GM21423 (cell line): Measurements from ENCODE around the gene TAC4.
"Not testable (repeated sequence)": the region's sequence is repeated elsewhere in the genome, so short reads cannot be mapped to it uniquely, and the experiment has no call there.

Experiments
- ATAC-seq: cut with Tn5 transposase; IDR thresholded peaks from one replicate; pipeline ENCODE4 v1.9.1; 2021; ENCODE audit warnings: mild to moderate bottlenecking, moderate library complexity; ENCODE audit not compliant: unreplicated experiment

Gene TAC4

DNA sequence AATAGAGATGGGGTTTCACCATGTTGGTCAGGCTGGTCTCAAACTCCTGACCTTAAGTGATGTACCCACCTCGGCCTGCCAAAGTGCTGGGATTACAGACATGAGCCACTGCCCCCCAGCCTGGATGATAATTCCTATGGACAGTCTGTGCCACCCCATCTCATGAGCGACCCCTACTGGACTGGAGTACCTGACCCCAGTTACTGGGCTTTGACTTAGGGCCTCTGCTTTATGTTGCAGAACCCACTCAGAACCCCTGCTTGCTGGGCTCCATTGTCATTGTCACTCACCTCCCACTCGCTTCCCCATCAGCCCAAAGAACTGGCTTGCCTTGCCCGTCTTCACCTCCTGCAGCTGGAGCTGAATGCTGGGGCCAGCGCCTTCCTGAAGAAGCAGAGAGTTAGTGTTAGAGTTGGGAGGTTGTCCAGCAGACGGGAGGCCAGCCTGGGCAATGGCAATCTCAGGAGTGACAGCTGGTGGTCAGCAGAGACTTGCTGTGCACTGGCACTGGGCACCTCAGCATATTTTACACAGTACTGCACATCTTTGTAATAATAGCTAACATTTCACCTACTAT, 4.0 kb downstream of the TAC4 start:
- ATAC-seq = no peak

DNA sequence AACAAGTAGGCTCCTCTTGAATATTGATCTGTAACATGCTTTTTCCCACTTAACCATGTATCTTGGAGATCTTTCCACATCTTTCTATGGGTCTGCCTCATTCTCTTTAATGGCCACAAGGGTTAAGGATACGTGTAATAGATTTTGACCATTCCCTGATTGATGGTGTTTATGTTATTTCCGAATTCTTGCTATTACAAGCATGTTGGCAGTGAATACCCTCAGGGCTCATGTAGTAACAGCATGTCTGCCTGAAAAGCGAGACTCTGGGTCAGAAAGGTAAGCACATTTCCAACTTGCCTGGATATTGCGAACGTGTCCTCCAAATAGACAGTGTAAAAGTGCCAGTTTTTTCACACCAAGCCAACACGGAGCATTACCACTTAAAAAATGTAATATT, 5.0 kb downstream of the TAC4 start:
- no peak for ATAC-seq

DNA sequence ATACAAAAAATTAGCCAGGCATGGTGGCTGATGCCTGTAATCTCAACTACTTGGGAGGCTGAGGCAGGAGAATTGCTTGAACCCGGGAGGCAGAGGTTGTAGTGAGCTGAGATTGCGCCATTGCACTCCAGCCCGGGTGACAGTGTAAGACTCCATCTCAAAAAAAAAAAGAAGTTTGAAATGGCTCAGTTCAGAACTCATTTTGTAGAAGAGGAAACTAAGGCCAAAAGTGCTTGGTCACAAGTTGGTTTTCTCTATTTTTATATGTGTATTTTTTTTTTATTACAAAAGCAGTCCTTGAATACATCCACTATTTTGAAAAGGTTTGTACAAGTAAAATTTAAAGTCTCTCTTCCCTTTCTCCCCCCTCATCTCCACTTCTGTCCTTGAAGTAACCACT, 5.5 kb downstream of the TAC4 start:
- no peak for ATAC-seq

DNA sequence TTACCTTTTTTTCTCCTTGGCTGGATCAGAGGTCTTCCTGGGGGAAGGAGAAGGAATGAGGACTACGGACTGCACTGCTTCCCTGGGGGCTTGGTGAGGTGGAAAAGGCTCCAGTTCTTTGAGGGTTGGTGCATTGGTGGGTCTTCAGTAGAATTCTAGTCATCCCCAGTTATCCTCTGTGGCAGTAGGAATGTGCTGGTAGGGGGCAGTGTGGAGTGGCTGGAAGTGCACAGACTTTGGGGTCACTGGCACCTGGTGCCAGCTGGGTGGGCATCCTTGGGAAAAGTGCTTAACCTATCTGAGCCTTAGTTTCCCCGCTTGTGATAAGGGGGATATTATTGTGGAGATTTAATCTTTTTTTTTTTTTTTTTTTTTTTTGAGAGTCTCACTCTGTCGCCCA, 6.3 kb downstream of the TAC4 start:
- ATAC-seq = no peak

DNA sequence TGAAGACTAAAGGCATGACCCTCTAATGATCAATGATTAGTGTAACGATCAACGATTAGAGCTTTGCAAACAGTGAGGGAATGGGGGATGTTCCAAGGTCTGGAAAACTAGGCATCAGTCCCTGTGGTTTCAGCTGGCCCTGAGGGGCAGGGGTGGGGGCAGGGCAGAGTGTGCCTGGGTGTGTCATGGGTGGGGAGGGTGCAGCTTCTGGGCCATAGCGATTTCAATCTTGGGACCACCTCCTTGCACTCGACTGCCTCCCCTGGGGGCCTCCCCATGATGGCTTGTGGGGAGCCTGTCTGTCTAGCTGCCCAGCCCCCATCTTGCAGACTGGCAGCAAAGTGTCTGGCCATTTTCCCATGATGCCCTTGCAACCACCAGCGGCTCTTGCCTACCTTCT, 8.4 kb downstream of the TAC4 start:
- no peak for ATAC-seq

DNA sequence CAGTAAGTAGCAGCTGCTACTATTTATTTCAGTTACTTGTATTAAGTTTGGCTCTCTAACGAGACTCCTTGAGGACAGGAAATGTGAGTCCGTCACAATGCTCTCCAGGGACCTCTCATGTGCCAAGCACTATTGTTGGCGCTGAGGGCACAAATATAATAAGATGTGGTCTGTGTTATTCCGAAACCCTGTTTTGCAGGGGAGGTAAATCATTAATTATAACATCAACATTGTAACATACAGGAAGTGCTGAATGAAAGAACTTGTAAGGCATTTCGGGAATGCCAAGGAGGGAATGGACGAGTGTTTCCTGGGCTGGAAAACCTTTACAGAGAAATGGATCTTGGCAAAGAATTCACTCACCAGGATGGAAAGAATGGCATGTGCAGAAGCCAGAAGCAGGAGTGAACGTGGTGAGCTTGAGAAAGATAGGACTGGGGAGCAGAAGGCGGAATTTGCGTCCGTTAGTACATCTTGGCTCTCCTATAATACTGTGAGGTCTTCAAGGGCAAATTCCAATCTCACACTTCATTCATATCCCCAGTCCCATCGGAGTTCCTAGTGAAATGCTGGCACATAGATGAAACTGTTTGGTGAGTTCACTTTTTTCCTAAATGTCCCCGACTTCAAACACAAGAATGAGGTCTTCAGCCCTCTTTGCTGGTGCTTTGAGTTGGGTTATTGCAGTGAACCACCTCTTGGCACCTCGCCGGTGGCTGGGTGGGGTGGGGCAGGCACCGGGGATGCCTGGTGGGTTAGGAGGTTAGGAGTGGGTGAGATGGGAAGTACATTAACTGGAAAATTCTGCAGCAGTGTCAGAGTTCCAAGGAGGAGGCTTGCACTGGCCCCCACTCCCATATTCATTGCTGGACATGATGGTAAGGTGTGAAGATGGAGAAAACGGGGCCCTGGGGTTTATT, 11.5 kb downstream of the TAC4 start:
- no peak for ATAC-seq

DNA sequence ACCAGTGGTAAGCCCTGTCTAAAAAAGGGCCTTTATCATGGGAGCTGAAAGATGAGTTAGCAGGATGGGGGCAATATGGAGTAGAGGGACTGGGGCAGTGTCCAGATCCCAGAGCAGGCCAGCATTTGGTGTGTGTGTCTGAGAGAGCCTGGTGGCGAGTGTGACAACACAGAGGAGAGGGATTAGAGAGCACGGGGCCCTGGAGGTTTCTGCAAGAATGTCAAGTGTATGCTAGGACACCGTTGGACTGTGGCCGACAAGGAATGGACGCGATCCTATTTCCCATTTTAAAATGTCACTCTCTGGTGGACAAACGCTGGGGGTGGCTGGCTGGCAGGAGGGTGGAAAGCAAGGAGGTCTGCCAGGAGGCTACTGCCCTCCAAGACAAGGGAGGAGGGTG, 12.4 kb downstream of the TAC4 start:
- ATAC-seq = no peak

DNA sequence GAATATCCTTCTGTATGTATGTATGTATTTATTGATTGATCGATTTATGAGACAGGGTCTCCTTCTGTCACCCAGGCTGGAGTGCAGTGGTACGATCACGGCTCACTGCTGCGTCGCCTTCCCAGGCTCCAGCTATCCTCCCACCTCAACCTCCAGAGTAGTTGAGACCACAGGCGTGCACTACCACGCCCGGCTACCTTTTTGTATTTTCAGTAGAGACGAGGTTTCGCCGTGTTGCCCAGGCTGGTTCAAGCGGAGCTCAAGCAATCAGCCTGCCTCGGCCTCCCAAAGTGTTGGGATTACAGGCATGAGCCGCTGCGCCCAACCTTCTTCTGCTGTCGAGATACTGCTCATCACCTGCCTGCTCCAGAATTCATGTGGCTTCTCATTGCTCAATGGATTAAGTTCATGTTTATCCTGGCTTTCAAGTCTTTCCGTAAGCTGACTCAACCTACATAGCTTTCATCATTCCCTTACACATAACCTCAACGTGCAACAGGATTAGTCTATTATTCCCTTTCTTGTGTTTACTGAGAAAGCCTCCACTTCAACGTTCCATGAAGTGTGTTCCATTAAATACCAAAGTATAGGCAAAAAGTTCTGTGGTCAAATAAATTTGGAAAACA, 13.6 kb downstream of the TAC4 start:
- ATAC-seq = no peak

DNA sequence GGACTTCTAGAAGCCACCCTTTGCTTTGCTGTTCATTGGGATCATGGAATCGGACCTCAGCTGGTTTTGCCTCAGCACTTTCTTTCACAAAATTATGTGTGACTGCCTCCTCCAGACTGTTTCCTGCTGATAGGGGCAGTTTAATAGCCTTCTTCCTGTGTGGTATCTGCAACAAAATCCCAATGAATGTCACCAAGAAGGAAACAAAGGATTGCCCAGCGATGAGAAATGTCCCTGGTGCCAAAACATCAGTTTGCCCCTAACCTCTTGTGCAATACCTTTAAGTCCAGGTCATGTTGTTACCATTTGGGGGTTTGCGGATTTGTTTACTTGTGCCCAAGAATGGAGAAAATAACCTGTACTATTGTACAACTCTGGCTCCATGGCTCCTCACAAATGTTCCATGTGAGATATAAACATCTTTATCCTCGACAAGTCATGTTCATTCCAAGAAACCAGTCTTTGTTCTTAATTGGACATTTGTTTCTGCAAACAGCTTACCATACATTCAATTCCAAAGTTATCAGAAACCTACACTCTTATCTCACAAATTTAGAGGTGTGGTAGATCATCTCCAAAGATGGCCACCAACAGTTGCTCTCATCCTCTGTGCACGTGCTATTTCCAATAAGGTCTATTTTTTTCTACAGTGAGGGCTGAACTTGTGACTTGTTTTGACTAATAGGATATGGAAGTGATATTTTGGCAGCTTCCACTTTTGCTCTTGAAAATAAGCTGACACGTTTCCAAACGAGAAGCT, 14.8 kb downstream of the TAC4 start:
- ATAC-seq = no peak

DNA sequence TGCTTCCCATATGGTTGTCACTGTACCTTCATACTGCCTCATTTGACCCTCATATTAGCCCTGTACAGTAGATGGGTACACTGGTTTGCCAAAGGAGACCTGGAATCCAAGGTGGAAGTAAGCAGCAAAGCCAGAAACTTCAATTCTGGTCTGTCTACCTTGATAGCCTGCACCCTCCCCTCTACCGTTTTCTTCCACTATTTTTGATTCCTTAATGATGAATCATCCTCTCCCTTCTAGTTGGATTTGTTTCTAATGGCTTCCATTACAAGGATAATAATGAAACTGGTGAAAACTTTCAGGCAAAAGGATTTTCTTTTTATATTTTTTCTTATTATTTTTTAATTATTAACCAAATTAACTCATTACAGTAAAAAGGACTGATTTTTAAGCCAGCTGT, 17.3 kb downstream of the TAC4 start:
- ATAC-seq = no peak

DNA sequence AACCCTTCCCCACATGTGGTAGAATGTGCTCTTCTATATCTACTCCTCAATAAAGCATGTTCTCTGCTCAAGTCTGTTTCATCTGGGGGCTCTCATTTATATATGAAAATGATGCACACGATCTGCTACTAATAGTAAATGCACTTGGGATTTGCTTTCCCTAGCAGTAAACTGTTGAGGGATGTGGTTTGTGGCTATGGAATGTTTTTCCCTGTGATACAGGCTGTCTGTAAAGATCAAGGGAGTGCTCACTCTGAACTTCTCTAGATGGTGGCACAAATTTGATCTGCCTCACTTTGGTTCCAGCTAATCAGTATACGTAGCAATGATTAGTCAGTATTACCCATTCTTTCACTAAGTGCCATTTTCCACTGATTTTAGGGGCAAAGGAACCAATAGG, 18.8 kb downstream of the TAC4 start:
- no peak for ATAC-seq

DNA sequence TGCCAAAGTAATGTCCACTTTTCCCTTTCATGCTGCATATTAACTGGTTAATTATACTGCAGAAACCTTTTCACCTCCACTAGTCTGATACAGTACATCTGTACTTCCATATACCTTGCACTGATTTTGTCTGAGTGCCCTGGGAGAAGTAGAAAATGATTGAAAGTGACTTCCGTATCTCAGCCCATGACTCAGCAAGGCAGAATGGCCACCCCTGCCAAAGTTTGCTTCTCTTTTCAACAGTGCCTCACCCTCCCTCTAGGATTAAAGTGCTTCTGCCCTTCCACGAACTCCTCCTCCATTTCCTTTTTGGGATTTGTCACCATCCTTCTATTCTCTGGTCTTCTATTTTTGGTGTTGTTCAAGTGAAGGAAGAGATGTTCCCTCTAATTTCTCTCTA, 19.5 kb downstream of the TAC4 start:
- not testable (repeated sequence) for ATAC-seq

DNA sequence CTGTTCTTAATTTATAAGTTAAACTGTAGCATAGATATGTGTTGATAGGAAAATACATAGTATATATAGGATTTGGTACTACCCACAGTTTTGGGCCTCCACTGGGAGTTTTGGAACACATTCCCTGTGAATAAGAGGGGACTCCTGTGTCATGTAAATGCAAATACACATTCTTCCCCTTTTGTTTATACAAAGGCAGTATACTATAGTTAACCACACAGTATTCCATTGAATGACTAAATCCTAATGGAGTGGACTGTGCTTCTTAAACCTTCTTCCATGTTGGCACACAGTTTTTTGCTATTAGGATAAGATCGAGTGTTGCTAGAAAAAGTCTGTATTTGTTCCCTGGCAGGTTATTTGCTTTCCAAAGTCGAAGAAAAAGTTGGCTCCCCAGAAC, 22.2 kb downstream of the TAC4 start:
- no peak for ATAC-seq

DNA sequence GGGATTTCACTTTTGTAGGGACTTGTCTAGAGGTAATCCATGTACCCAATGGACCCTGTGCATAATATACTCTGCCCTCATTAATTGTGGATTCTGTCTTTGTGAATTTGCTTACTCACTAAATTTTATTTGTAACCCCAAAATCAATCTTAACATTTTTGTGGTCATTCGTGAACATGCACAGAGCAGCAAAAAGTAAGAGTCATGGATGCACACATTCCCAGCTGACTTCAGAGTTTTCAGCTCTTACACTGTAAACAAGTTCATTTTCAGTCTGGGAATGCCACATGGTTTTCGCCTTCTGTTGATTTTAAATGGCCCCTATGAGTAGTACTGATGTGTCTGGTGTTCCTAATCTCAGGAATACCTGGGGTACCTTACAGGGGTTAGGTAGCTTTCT, 24.3 kb downstream of the TAC4 start:
- ATAC-seq = no peak

DNA sequence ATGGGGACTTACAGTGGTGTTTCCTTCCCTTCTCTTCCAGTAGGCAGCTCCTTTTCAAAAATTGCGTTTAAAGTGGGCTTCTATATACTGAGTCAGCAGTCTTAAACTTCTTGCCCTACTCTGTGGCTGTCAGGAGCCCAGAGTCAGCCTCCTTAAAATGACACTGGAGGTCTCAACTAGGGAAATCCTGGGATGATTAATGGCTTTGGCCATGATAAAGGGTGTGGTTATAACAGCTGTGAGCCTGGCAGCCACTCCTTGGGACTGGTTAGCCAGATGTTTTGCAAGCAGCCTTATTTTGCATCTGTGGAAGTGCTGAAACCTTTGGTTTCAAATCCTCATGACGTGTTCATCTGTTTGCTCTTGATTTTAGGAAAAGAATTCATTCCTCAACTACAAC, 25.0 kb downstream of the TAC4 start:
- ATAC-seq = no peak

DNA sequence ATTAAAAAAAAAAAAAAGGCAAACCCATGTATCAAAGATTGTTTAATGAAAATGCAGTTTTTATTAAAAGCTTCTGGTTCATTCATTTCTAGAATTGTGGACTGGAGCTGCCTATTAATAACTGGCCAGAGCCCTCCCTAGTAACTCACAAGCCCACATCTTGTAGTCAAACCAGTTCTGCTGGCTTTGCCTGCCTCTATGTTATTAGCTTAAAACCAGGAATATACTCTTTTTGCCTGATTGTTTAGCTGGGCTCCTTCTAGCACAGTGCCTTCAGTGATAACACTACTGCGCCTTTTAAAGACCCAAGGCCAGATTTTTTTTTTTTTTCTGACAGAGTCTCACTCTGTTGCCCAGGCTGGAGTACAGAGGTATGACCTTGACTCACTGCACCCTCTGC, 26.0 kb downstream of the TAC4 start:
- ATAC-seq = no peak

DNA sequence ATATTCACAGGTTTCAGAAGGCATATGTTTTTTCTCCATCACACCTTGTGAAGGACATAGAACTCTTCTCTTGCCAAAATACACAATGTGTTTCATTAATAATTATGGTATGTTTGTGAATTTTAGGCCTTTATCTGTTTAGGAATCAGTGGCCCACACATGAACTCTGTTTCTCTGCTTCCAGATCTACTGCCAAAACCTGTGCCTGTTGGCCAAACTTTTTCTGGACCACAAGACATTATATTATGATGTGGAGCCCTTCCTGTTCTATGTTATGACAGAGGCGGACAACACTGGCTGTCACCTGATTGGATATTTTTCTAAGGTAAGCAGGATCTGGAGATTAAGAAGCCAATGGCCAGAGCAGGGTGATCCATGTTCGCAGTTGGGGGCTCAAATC, 26.4 kb downstream of the TAC4 start:
- no peak for ATAC-seq

DNA sequence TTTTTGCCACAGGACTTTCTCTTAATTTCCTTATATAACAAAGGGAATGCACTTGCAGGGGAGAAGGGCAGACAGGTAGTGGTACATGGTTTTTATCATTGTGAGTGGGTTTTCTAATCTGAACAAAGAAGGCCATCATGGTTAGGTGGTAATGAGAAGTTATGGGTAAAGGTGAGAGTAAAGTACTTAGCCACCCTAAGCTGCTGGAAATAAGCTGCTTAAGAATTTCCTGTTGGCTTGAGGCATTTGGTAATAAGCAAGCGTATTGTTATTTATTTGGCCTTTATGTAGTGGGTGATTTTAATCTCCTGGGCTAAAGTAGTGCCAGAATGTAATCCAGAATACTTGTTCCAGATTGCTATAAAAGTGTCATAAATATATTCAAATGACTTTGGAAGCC, 27.1 kb downstream of the TAC4 start:
- ATAC-seq = no peak

DNA sequence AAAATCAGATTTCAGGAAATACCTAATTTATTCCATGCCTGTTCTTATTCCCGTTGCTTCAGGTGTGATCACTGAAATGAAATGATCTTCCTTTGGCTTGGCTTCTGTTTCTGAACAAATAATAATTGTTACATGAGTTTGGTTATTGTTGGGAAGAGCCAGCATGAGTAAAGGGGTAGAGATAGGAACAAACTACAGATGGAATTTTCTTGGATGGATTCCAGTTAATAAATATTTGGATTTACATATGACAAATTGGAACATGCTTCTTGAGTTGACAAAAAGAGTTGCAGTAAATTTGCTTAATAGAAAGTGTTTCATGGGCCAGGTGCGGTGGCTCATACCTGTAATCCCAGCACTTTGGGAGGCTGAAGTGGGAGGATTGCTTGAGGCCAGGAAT, 28.2 kb downstream of the TAC4 start:
- ATAC-seq = no peak

DNA sequence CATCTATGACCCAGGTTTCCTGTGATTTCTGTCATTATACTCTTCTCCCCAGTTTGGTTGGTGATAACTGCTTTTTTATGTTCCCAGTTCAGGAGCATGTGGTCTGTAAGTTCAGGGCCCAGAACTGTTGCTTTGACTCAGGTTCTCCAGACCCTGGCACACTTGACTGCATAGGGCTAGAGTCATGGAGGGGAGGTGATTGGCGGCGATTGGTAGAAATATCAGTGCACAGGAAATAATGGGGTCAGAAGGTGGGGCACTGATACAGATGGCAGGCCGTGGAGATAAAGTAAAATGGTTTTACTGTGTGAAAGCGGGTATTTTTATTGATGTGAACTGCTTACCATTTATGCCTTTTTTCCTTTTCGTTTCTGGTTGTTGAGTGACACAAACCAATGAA, 28.7 kb downstream of the TAC4 start:
- ATAC-seq = no peak

DNA sequence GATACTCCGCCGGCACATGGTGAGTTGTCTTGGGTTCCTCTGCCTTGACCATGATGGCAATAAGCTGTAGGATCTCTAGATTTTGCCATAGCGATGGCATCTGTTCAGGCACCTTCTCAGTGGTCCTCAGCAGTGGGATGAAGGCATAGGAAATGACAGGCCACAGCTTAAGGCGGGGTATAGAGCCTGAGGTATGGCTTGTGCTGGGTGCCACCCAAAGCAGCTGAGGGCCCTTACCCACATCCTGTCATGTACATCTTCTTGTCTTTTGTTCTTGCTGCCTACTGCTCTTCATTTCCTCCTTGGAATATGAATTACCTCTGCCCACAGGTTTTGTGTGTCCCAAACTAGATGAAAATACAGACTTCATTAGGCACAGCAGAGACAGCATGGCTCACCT, 29.9 kb downstream of the TAC4 start:
- no peak for ATAC-seq
